HEK293 (cell line): Measurements from ENCODE around the gene COQ10B.
A peak's percentile ranks its signal among the peaks of the same experiment; 100 is the strongest.

ENCODE experiments used
- CTCF ChIA-PET: fragments of 350-600 bp; formaldehyde crosslinking; extraction: SDS; loops from one replicate; lab custom pipeline; 2021; ENCODE audit warnings: antibody characterized with exemption; lab: Yijun Ruan, JAX
- POLR2A ChIA-PET: fragments of 300-600 bp; formaldehyde crosslinking; extraction: SDS; loops from one replicate; lab custom pipeline; 2020; ENCODE audit warnings: antibody characterized with exemption, inconsistent platforms; lab: Yijun Ruan, JAX
- H3K27ac ChIP-seq: fragments of 200-500 bp; sonication (Bioruptor generic); 2 replicates; pipeline ENCODE4 v1.5.1; 2014; ENCODE audit warnings: low read depth, low read length, control low read depth, inconsistent platforms; ENCODE audit errors: extremely low read depth
- H3K36me3 ChIP-seq, 2 experiments: fragments of 200-500 bp in 1 of 2; sonication (Bioruptor generic) in 1 of 2; 1 replicate in 1 of 2; 2 replicates in 1 of 2; pipeline ENCODE4 v1.5.1; 2014 to 2017; ENCODE audit warnings: inconsistent platforms in 2 of 2, low read length in 2 of 2; ENCODE audit not compliant: control insufficient read depth in 2 of 2, insufficient read depth in 1 of 2
- H3K4me1 ChIP-seq: fragments of 200-500 bp; sonication (Bioruptor generic); 2 replicates; pipeline ENCODE4 v1.5.1; 2014; ENCODE audit warnings: mild to moderate bottlenecking, low read length, inconsistent platforms; ENCODE audit not compliant: control insufficient read depth, insufficient read depth
- H3K4me3 ChIP-seq: 2 replicates; pipeline ENCODE4 v1.5.1; 2011; ENCODE audit warnings: low read depth, mild to moderate bottlenecking, control low read depth, low read length, moderate library complexity
- H3K9me3 ChIP-seq: fragments of 200-500 bp; sonication (Bioruptor generic); 2 replicates; pipeline ENCODE4 v1.5.1; 2014; ENCODE audit warnings: low read depth, low read length, inconsistent platforms; ENCODE audit not compliant: control insufficient read depth, insufficient read depth
- AEBP2 ChIP-seq: fragments of 450-650 bp; formaldehyde crosslinking; IDR thresholded peaks from 2 replicates; pipeline ENCODE4 v1.5.1; 2016; ENCODE audit warnings: missing biosample characterization, missing genetic modification characterization, borderline replicate concordance
- EGR2 ChIP-seq: fragments of 450-650 bp; formaldehyde crosslinking; IDR thresholded peaks from 2 replicates; pipeline ENCODE4 v1.5.1; 2016; ENCODE audit warnings: low read depth, missing biosample characterization, missing genetic modification characterization
- HOXD13 ChIP-seq: sonication (generic); formaldehyde crosslinking; IDR thresholded peaks from 2 replicates; pipeline ENCODE4 v1.8.0; 2022; ENCODE audit warnings: missing genetic modification reagents, borderline replicate concordance
- KLF7 ChIP-seq: fragments of 450-650 bp; formaldehyde crosslinking; IDR thresholded peaks from 2 replicates; pipeline ENCODE4 v1.5.1; 2016; ENCODE audit warnings: missing biosample characterization, missing genetic modification characterization, borderline replicate concordance
- OSR2 ChIP-seq: fragments of 450-650 bp; formaldehyde crosslinking; IDR thresholded peaks from 2 replicates; pipeline ENCODE4 v1.5.1; 2016; ENCODE audit warnings: missing biosample characterization, missing genetic modification characterization
- OVOL3 ChIP-seq: fragments of 450-650 bp; formaldehyde crosslinking; IDR thresholded peaks from 2 replicates; pipeline ENCODE4 v1.5.1; 2016; ENCODE audit warnings: missing biosample characterization, missing genetic modification characterization
- RBAK ChIP-seq: fragments of 450-650 bp; formaldehyde crosslinking; IDR thresholded peaks from 2 replicates; pipeline ENCODE4 v1.5.1; 2016; ENCODE audit warnings: missing biosample characterization, missing genetic modification characterization
- SP7 ChIP-seq: fragments of 450-650 bp; formaldehyde crosslinking; IDR thresholded peaks from 2 replicates; pipeline ENCODE4 v1.5.1; 2016; ENCODE audit warnings: missing biosample characterization, missing genetic modification characterization
- ZBTB20 ChIP-seq: fragments of 450-650 bp; formaldehyde crosslinking; IDR thresholded peaks from 2 replicates; pipeline ENCODE4 v1.5.1; 2016; ENCODE audit warnings: missing biosample characterization, missing genetic modification characterization
- ZBTB8A ChIP-seq: fragments of 450-650 bp; formaldehyde crosslinking; IDR thresholded peaks from 2 replicates; pipeline ENCODE4 v1.5.1; 2016; ENCODE audit warnings: missing biosample characterization, missing genetic modification characterization
- ZFP3 ChIP-seq: fragments of 450-650 bp; formaldehyde crosslinking; IDR thresholded peaks from 2 replicates; pipeline ENCODE4 v1.5.1; 2016; ENCODE audit warnings: low read depth, missing biosample characterization, missing genetic modification characterization
- ZIC2 ChIP-seq: fragments of 450-650 bp; formaldehyde crosslinking; IDR thresholded peaks from 2 replicates; pipeline ENCODE4 v1.5.1; 2016; ENCODE audit warnings: missing biosample characterization, missing genetic modification characterization
- ZNF121 ChIP-seq: fragments of 450-650 bp; formaldehyde crosslinking; IDR thresholded peaks from 2 replicates; pipeline ENCODE4 v1.5.1; 2016; ENCODE audit warnings: missing biosample characterization, missing genetic modification characterization
- ZNF148 ChIP-seq: fragments of 450-650 bp; formaldehyde crosslinking; IDR thresholded peaks from 2 replicates; pipeline ENCODE4 v1.5.0; 2017; ENCODE audit warnings: missing biosample characterization, missing genetic modification characterization, borderline replicate concordance
- ZNF214 ChIP-seq: fragments of 450-650 bp; formaldehyde crosslinking; IDR thresholded peaks from 2 replicates; pipeline ENCODE4 v1.5.1; 2017; ENCODE audit warnings: missing biosample characterization, mild to moderate bottlenecking, missing genetic modification characterization, borderline replicate concordance
- ZNF26 ChIP-seq: fragments of 450-650 bp; formaldehyde crosslinking; IDR thresholded peaks from 2 replicates; pipeline ENCODE4 v1.5.1; 2016; ENCODE audit warnings: missing biosample characterization, missing genetic modification characterization
- ZNF280D ChIP-seq: fragments of 450-650 bp; formaldehyde crosslinking; IDR thresholded peaks from 2 replicates; pipeline ENCODE4 v1.5.1; 2016; ENCODE audit warnings: missing biosample characterization, missing genetic modification characterization
- ZNF341 ChIP-seq: fragments of 450-650 bp; formaldehyde crosslinking; IDR thresholded peaks from 2 replicates; pipeline ENCODE4; 2016; ENCODE audit warnings: low read depth, missing biosample characterization, missing genetic modification characterization
- ZNF416 ChIP-seq: fragments of 450-650 bp; formaldehyde crosslinking; IDR thresholded peaks from 2 replicates; pipeline ENCODE4 v1.5.1; 2016; ENCODE audit warnings: missing biosample characterization, missing genetic modification characterization
- ZNF610 ChIP-seq: fragments of 450-650 bp; formaldehyde crosslinking; IDR thresholded peaks from 2 replicates; pipeline ENCODE4 v1.5.1; 2016; ENCODE audit warnings: missing biosample characterization, missing genetic modification characterization, borderline replicate concordance
- ZNF624 ChIP-seq: fragments of 450-650 bp; formaldehyde crosslinking; IDR thresholded peaks from 2 replicates; pipeline ENCODE4 v1.5.1; 2017; ENCODE audit warnings: missing biosample characterization, missing genetic modification characterization
- ZNF664 ChIP-seq: fragments of 450-650 bp; formaldehyde crosslinking; IDR thresholded peaks from 2 replicates; pipeline ENCODE4 v1.5.1; 2016; ENCODE audit warnings: missing biosample characterization, missing genetic modification characterization
- ZNF792 ChIP-seq: fragments of 450-650 bp; formaldehyde crosslinking; IDR thresholded peaks from 2 replicates; pipeline ENCODE4 v1.5.1; 2016; ENCODE audit warnings: missing biosample characterization, missing genetic modification characterization

Gene COQ10B

GRCh38 chr2:197454923-197455322, 1.6 kb downstream of the COQ10B start:
- Histone ChIP-seq H3K4me1 (no peaks in the 10 kb centered on the region), H3K4me3 (peak overlapping the region; percentile 93)
- no peak for TF ChIP-seq ZNF792 (tag by site-specific recombination)
- TF ChIP-seq, all 188 proteins: peak for 0
- POLR2A ChIA-PET: interaction anchor here (1.3 kb wide), 1 partner anchor 45 kb away, joined by 5 read pairs; the partner anchor contains the start of genes HSPD1 and HSPE1
- Histone ChIP-seq H3K9me3 (no peaks in the 10 kb centered on the region), H3K27ac (no peak overlapping the region), H3K36me3 (no peaks in the 10 kb centered on the region)
- CTCF ChIA-PET: no interaction called here

GRCh38 chr2:197455428-197455827, 2.1 kb downstream of the COQ10B start:
- ChIA-PET POLR2A (interaction anchor here (0.7 to 1.5 kb wide), 3 partner anchors 13 to 44 kb away, joined by 3 to 5 read pairs (median 3); partner anchors contain the start of genes HSPD1, HSPE1 and SF3B1), CTCF (no interaction called here)
- peaks cover under 1 to 4% of the 10 kb centered on the region in 2 experiments; a peak in 1 of 3 replicates for H3K36me3 ChIP-seq
- H3K4me3 ChIP-seq: no peak overlapping the region
- H3K27ac ChIP-seq: no peak overlapping the region
- TF ChIP-seq ZBTB20 (tag by site-specific recombination) (no peak), ZNF416 (tag by site-specific recombination) (no peak), ZFP3 (tag by site-specific recombination) (no peak), RBAK (tag by site-specific recombination) (no peak)
- no peaks in the 10 kb centered on the region for H3K9me3 ChIP-seq
- H3K4me1 ChIP-seq: no peaks in the 10 kb centered on the region

- H3K4me1 ChIP-seq: no peaks in the 10 kb centered on the region
- TF ChIP-seq HOXD13 (CRISPR knock-in tag) (no peak), SP7 (tag by site-specific recombination) (no peak), ZNF121 (tag by site-specific recombination) (no peak), ZBTB8A (no peak), ZNF341 (no peak), ZNF664 (tag by site-specific recombination) (no peak), ZNF610 (tag by site-specific recombination) (no peak), OVOL3 (tag by site-specific recombination) (no peak), EGR2 (no peak), ZNF214 (tag by site-specific recombination) (no peak), KLF7 (tag by site-specific recombination) (no peak), ZNF280D (tag by site-specific recombination) (no peak), ZNF624 (tag by site-specific recombination) (no peak), AEBP2 (tag by site-specific recombination) (no peak), ZNF148 (tag by site-specific recombination) (no peak), ZIC2 (tag by site-specific recombination) (no peak), ZNF26 (no peak), OSR2 (tag by site-specific recombination) (no peak)
- no peaks in the 10 kb centered on the region for H3K9me3 ChIP-seq
- no peak overlapping the region for H3K27ac ChIP-seq
- no peak overlapping the region for H3K4me3 ChIP-seq
- ChIA-PET POLR2A (interaction anchor here (1.3 to 1.6 kb wide), 3 partner anchors 26 to 55 kb away, joined by 3 to 4 read pairs (median 4); partner anchors contain the start of genes MOB4 and SF3B1), CTCF (no interaction called here)
- peaks cover 22 to 37% of the 10 kb centered on the region in 2 experiments for H3K36me3 ChIP-seq
These were observed 7.3 kb downstream of the COQ10B start for GRCh38 chr2:197460649-197461048.
